GM12878 (cell line): ENCODE data around the gene ZBTB5. TPM values are rescaled to one million over a fixed set of nuclear protein-coding genes. Genes with fewer than 3 reads are reported as not detected.

Source experiments
- BCLAF1 ChIP-seq: fragments of 450-650 bp; IDR thresholded peaks from 2 replicates; pipeline ENCODE4 v1.6.1; 2017; ENCODE audit warnings: antibody characterized with exemption, mild to moderate bottlenecking, moderate library complexity
- CBX3 ChIP-seq: fragments of 200-600 bp; sonication (generic); IDR thresholded peaks from 2 replicates; pipeline ENCODE4 v1.6.1; 2016; ENCODE audit warnings: low read depth, borderline replicate concordance
- CHD2 ChIP-seq: IDR thresholded peaks from 2 replicates; pipeline ENCODE4 v1.6.1; 2011; ENCODE audit warnings: low read depth, low read length, improper control_type of control experiment, borderline replicate concordance
- GATAD2B ChIP-seq: fragments of 450-650 bp; conservative IDR thresholded peaks from 2 replicates; pipeline ENCODE4 v1.6.1; 2017; ENCODE audit warnings: low read depth, mild to moderate bottlenecking, moderate library complexity
- HCFC1 ChIP-seq: fragments of 150-350 bp; IDR thresholded peaks from 2 replicates; pipeline ENCODE4 v1.6.1; 2014; ENCODE audit warnings: low read length
- HDGF ChIP-seq: fragments of 450-650 bp; IDR thresholded peaks from 2 replicates; pipeline ENCODE4 v1.6.1; 2016; ENCODE audit warnings: antibody characterized with exemption
- JUND ChIP-seq: IDR thresholded peaks from 2 replicates; pipeline ENCODE4 v1.6.1; 2012; ENCODE audit warnings: low read depth, mild to moderate bottlenecking, low read length, improper control_type of control experiment, moderate library complexity
- KDM1A ChIP-seq: fragments of 200-600 bp; sonication (generic); IDR thresholded peaks from 2 replicates; pipeline ENCODE4 v1.6.1; 2016; ENCODE audit warnings: borderline replicate concordance
- LARP7 ChIP-seq: fragments of 450-650 bp; IDR thresholded peaks from 2 replicates; pipeline ENCODE4 v1.6.1; 2017; ENCODE audit warnings: mild to moderate bottlenecking
- MEF2A ChIP-seq: IDR thresholded peaks from 2 replicates; pipeline ENCODE4 v1.6.1; 2011; ENCODE audit warnings: low read depth, mild to moderate bottlenecking, low read length, moderate library complexity; ENCODE audit not compliant: insufficient read depth
- MEF2B ChIP-seq: fragments of 450-650 bp; IDR thresholded peaks from 2 replicates; pipeline ENCODE4 v1.6.1; 2018; ENCODE audit warnings: mild to moderate bottlenecking, moderate library complexity; ENCODE audit not compliant: partially characterized antibody, poor library complexity, severe bottlenecking
- MTA2 ChIP-seq: fragments of 450-650 bp; IDR thresholded peaks from 2 replicates; pipeline ENCODE4 v1.6.1; 2016; ENCODE audit warnings: low read depth, mild to moderate bottlenecking, moderate library complexity
- MYC ChIP-seq: IDR thresholded peaks from 2 replicates; pipeline ENCODE4 v1.6.1; 2011; ENCODE audit warnings: mild to moderate bottlenecking, low read length, moderate library complexity, inconsistent platforms; ENCODE audit not compliant: insufficient read depth, insufficient replicate concordance, insufficient read length, severe bottlenecking
- NFYA ChIP-seq: IDR thresholded peaks from 2 replicates; pipeline ENCODE4 v1.6.1; 2011; ENCODE audit warnings: low read depth, mild to moderate bottlenecking, low read length, improper control_type of control experiment, borderline replicate concordance
- PAX8 ChIP-seq: fragments of 450-650 bp; IDR thresholded peaks from 2 replicates; pipeline ENCODE4 v1.6.1; 2017; ENCODE audit warnings: mild to moderate bottlenecking, moderate library complexity
- POU2F2 ChIP-seq: IDR thresholded peaks from 3 replicates; pipeline ENCODE4 v1.6.1; 2011; ENCODE audit warnings: low read depth, mild to moderate bottlenecking, low read length, borderline replicate concordance
- RAD21 ChIP-seq: IDR thresholded peaks from 2 replicates; pipeline ENCODE4 v1.6.1; 2011; ENCODE audit warnings: mild to moderate bottlenecking, low read depth, low read length, moderate library complexity; ENCODE audit not compliant: insufficient read depth
- RBBP5 ChIP-seq: fragments of 200-600 bp; sonication (generic); conservative IDR thresholded peaks from 2 replicates; pipeline ENCODE4 v1.6.1; 2016
- STAT1 ChIP-seq: fragments of 450-650 bp; conservative IDR thresholded peaks from 2 replicates; pipeline ENCODE4 v1.6.1; 2014; ENCODE audit warnings: antibody characterized with exemption, mild to moderate bottlenecking
- TBL1XR1 ChIP-seq: IDR thresholded peaks from 2 replicates; pipeline ENCODE4 v1.6.1; 2012; ENCODE audit warnings: low read depth, low read length, improper control_type of control experiment
- USF2 ChIP-seq: IDR thresholded peaks from 2 replicates; pipeline ENCODE4 v1.6.1; 2011; ENCODE audit warnings: low read depth, low read length, improper control_type of control experiment, borderline replicate concordance
- ZNF274 ChIP-seq: IDR thresholded peaks from one replicate; pipeline ENCODE4 v1.8.0; 2011; ENCODE audit not compliant: insufficient read length, insufficient read depth
- polyA plus RNA-seq, 11 experiments: library from polyadenylated mRNA; depleted of rRNA in 4 of 11; unstranded in 6 of 11; stranded (reverse) in 5 of 11; fragments of >200 nt; fragmentation: Nextera tagmentation in 4 of 11; fragmentation: Illumina TruSeq in 1 of 11; extraction: Ambion mirVana in 4 of 11; extraction: Trizol in 1 of 11; gene quantifications; 1 replicate in 1 of 11; 2 replicates in 10 of 11; pipeline versions ENCODE4 v1.2.1 to v1.2.3, GENCODE V29; 2011 to 2016; ENCODE audit warnings: inconsistent platforms in 2 of 11, missing spikeins in 2 of 11, low read depth in 1 of 11
- total RNA-seq, 4 experiments: library from RNA; depleted of rRNA in 3 of 4; stranded (reverse); fragments of >200 nt in 3 of 4; fragmentation: Illumina TruSeq in 1 of 4; extraction: Trizol in 1 of 4; gene quantifications; 2 replicates each; pipeline versions ENCODE4 v1.2.1 to v1.2.3, GENCODE V29; 2013 to 2021
- TF ChIP-seq, protein P1 (sequence below): fragments of 150-350 bp; IDR thresholded peaks from 2 replicates; pipeline ENCODE4 v1.6.1; 2014; ENCODE audit warnings: mild to moderate bottlenecking, low read depth, low read length

ZBTB5 gene
- total and polyA plus RNA-seq, 10 of the 15 experiments (the other 5 are each of a cell fraction or from before 2014, with no cell fraction given): 1.4 to 32.5 (median 12.1) TPM

DNA sequence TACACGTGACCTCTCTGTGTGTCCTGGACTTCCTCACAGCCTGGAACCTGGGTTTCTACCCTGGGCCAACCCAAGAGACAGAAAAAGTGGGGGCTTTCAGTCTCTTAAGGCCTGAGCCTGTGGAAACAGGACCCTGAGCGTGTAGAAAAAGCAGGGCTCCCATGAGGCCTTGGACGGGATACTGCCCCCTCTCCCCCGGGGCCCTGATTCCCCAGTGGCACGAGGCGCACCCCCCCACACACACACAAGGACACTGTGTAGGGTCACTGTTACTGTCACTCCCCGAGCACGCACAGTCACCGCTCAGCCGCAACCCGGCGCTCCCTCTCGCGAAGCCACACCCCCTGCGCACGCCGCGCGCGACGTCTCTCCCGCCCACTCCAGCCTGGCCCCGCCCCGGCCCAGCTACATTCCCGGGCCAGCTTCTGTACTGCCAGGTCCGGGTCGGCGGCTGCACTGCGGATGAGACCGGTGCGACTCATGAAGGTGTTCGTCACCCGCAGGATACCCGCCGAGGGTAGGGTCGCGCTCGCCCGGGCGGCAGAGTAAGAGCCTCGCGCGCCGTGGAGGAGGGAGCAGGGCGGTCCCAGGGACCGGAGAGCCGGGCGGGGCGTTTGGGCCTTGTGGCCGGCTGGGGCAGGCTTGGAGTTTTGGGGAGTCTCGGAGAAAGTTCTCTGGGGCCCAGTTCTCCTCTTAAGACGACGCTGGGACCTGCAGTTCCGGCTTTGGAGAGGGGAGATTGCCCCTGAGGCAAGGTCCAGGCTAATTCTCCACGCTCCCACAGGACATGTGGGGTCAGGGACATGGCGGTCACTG lies 42.8 kb downstream of the ZBTB5 start, which contains the start of gene GRHPR (continued):
- TF ChIP-seq BCLAF1 (no peak), USF2 (0 out of 2 replicates have a peak, but pooled peaks have one; percentile 28), LARP7 (peak; percentile 43), CHD2 (no peak), MTA2 (no peak), ZNF274 (no peak), POU2F2 (0 out of 3 replicates have a peak, but pooled peaks have one; percentile 12), STAT1 (no peak), TBL1XR1 (no peak), MEF2A (no peak), PAX8 (no peak), HDGF (peak; percentile 91), CBX3 (no peak), KDM1A (no peak), NFYA (no peak), GATAD2B (peak; percentile 80; the same call in 1 of the 2 replicates), MYC (no peak), RBBP5 (no peak), JUND (no peak), HCFC1 (no peak; the same call in 1 of the 2 replicates), RAD21 (no peak), MEF2B (peak; percentile 96)
- TF ChIP-seq, protein P1, sequence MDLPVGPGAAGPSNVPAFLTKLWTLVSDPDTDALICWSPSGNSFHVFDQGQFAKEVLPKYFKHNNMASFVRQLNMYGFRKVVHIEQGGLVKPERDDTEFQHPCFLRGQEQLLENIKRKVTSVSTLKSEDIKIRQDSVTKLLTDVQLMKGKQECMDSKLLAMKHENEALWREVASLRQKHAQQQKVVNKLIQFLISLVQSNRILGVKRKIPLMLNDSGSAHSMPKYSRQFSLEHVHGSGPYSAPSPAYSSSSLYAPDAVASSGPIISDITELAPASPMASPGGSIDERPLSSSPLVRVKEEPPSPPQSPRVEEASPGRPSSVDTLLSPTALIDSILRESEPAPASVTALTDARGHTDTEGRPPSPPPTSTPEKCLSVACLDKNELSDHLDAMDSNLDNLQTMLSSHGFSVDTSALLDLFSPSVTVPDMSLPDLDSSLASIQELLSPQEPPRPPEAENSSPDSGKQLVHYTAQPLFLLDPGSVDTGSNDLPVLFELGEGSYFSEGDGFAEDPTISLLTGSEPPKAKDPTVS: no peak
